SIG-M5 treated with dmso at 0.1 percent for 504 hours (cell line): ENCODE data around the gene CT45A6.
"Not testable (repeated sequence)": the region's sequence is repeated elsewhere in the genome, so short reads cannot be mapped to it uniquely, and the experiment has no call there.

Source experiments
- DNase-seq: peaks from one replicate; lab custom pipeline; 2025; ENCODE audit not compliant: unreplicated experiment; lab: John Stamatoyannopoulos, UW

Gene CT45A6

DNA sequence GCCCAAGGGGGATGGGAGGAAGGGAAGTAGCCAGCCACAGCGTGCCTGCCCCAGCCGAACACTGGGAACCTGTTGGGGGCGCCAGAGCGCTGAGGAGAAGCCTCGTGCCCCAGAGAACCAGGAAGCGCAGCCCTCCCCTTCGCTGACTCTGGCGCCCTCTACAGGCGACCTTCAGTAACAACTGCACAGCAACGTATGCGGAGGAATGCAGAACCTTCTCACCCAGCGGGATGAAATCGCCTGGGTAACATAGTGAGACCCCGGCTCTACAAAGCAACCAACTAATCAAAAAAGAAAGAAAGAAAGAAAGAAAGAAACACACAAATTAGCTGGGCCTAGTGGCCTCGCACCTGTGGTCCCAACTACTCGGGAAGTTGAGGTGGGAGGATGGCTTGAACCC is at the start of gene CT45A6:
TSS of gene CT45A6 (minus strand) at position 101 of the 400 bp plus-strand sequence. CDS start 3,794 bp downstream, outside the sequence.
- DNase-seq = not testable (repeated sequence)

GRCh38 chrX:135837180-135837579 is 34.6 kb upstream of the CT45A6 start, which contains the start of gene CT45A7:
TSS of gene CT45A7 (minus strand) at chrX:135837280. CDS start at chrX:135833533, 3,747 bp downstream.
- not testable (repeated sequence) for DNase-seq

GRCh38 chrX:135819912-135820311 is 17.3 kb upstream of the CT45A6 start, which contains the start of gene CT45A2:
TSS of gene CT45A2 (minus strand) at chrX:135820012. CDS start at chrX:135816265, 3,747 bp downstream.
- not testable (repeated sequence) for DNase-seq

- not testable (repeated sequence) for DNase-seq
Measured at GRCh38 chrX:135785403-135785802, 17.2 kb downstream of the CT45A6 start, which contains the start of gene CT45A5. TSS of gene CT45A5 (minus strand) at chrX:135785503. CDS start at chrX:135781729, 3,774 bp downstream.

DNA sequence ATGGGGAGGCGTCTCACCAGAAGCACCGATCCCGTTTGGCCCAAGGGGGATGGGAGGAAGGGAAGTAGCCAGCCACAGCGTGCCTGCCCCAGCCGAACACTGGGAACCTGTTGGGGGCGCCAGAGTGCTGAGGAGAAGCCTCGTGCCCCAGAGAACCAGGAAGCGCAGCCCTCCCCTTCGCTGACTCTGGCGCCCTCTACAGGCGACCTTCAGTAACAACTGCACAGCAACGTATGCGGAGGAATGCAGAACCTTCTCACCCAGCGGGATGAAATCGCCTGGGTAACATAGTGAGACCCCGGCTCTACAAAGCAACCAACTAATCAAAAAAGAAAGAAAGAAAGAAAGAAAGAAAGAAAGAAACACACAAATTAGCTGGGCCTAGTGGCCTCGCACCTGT is 34.5 kb downstream of the CT45A6 start, which contains the start of gene CT45A3:
TSS of gene CT45A3 (minus strand) at position 101 of the 400 bp plus-strand sequence. CDS start 3,747 bp downstream, outside the sequence.
- not testable (repeated sequence) for DNase-seq

DNA sequence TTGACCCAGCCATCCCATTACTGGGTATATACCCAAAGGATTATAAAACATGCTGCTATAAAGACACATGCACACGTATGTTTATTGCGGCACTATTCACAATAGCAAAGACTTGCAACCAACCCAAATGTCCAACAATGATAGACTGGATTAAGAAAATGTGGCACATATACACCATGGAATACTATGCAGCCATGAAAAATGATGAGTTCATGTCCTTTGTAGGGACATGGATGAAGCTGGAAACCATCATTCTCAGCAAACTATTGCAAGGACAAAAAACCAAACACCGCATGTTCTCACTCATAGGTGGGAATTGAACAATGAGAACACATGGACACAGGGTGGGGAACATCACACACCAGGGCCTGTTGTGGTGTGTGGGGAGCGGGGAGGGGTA is 57.8 kb downstream of the CT45A6 start:
- not testable (repeated sequence) for DNase-seq
